ENCODE data around the gene C4orf54. TPM values are rescaled to one million over a fixed set of nuclear protein-coding genes. Genes with fewer than 3 reads are reported as not detected.

C4orf54 gene
- total and polyA plus RNA-seq, 12 donors, result under 0.01 to 0.37 (median 0.09) TPM; not detected in 1

GRCh38 chr4:99661907-99662306 is 4.3 kb upstream of the C4orf54 start:
- Histone ChIP-seq H3K4me1 (replicated peaks in 1 of 2) (peaks cover 4 to 24% of the 10 kb centered on the region in 2 donors), H3K27me3 (no peaks in the 10 kb centered on the region), H3K9me3 (replicated peaks in 1 of 3) (no peaks in the 10 kb centered on the region), H3K4me3 (no peak overlapping the region), H3K36me3 (replicated peaks in 1 of 2) (no peaks in the 10 kb centered on the region), H3K27ac (no peak overlapping the region)
- WGBS, 4 donors, result 92 to 97% (median 93%) methylated on average over 5 of the region's 5 CpGs
- intact Hi-C loops (cut with DNase I), result no loop called here
- no peak for DNase-seq
- no peak for TF ChIP-seq CTCF (IDR thresholded peaks at IDR 0.05)
- TF ChIP-seq POLR2A (IDR thresholded peaks at IDR 0.05), result no peak

- Histone ChIP-seq H3K36me3 (replicated peaks in 1 of 2) (no peaks in the 10 kb centered on the region), H3K9me3 (replicated peaks in 1 of 3) (no peaks in the 10 kb centered on the region), H3K4me1 (replicated peaks in 1 of 2) (peaks cover 4 to 26% of the 10 kb centered on the region in 2 donors), H3K27me3 (no peaks in the 10 kb centered on the region), H3K4me3 (no peak overlapping the region), H3K27ac (no peak overlapping the region)
- TF ChIP-seq CTCF (IDR thresholded peaks at IDR 0.05), result no peak
- no peak for TF ChIP-seq POLR2A (IDR thresholded peaks at IDR 0.05)
- WGBS, 4 donors, result 89 to 98% (median 92%) methylated on average over 4 of the region's 4 CpGs
- no peak for DNase-seq
- intact Hi-C loops (cut with DNase I), result no loop called here
These were observed 1.0 kb upstream of the C4orf54 start for GRCh38 chr4:99658666-99659065.

- peak; percentile 52 to 90 (median 73) for DNase-seq
- peaks cover 0 to 26% of the 10 kb centered on the region in 2 donors for H3K4me1 ChIP-seq (replicated peaks in 1 of 2)
- intact Hi-C loops (cut with DNase I), result no loop called here
- H3K4me3 ChIP-seq, result no peak overlapping the region
- TF ChIP-seq CTCF (IDR thresholded peaks at IDR 0.05) (no peak), POLR2A (IDR thresholded peaks at IDR 0.05) (no peak)
- H3K27ac ChIP-seq, result peak overlapping the region in 2 of 5 donors; percentile 10 to 12
- H3K9me3 ChIP-seq (replicated peaks in 1 of 3), result no peaks in the 10 kb centered on the region
- H3K27me3 ChIP-seq, result no peaks in the 10 kb centered on the region
- WGBS, 4 donors, result 51 to 68% (median 60%) methylated on average over 9 of the region's 9 CpGs
- no peaks in the 10 kb centered on the region for H3K36me3 ChIP-seq (replicated peaks in 1 of 2)
These were observed 2.1 kb downstream of the C4orf54 start for GRCh38 chr4:99655308-99656081.

- Histone ChIP-seq H3K9me3 (replicated peaks in 1 of 3) (no peaks in the 10 kb centered on the region), H3K27me3 (no peaks in the 10 kb centered on the region), H3K36me3 (replicated peaks in 1 of 2) (no peaks in the 10 kb centered on the region), H3K4me3 (no peak overlapping the region), H3K4me1 (replicated peaks in 1 of 2) (peaks cover 0 to 26% of the 10 kb centered on the region in 2 donors), H3K27ac (no peak overlapping the region)
- DNase-seq, result no peak
- 85 to 91% (median 86%) methylated on average over 13 to 15 of the region's 15 CpGs for WGBS, 4 donors
- TF ChIP-seq CTCF (IDR thresholded peaks at IDR 0.05) (no peak), POLR2A (IDR thresholded peaks at IDR 0.05) (no peak)
- intact Hi-C loops (cut with DNase I), result no loop called here
These were observed 3.3 kb downstream of the C4orf54 start for GRCh38 chr4:99654361-99654761.
